ENCODE results near the gene PPM1D. TPM values are rescaled to one million over a fixed set of nuclear protein-coding genes. Genes with fewer than 3 reads are reported as not detected.

Gene PPM1D
- total and polyA plus RNA-seq, 2 donors (not counting 1 experiment from before 2014, with no cell fraction given), result 6.5 to 27.2 TPM

GRCh38 chr17:60554377-60554788 lies 45.6 kb upstream of the PPM1D start:
- Histone ChIP-seq H2AFZ (ENCODE audit: insufficient read depth, low read depth, low read length, poor library complexity, severe bottlenecking) (no peak overlapping the region), H3K9me3 (ENCODE audit: control extremely low read depth in 1 of 3, control insufficient read depth in 2 of 3, insufficient read depth in 1 of 3, low read length in 2 of 3) (peaks cover 1 to 53% (median 22%) of the 10 kb centered on the region in 3 donors), H4K20me1 (ENCODE audit: control insufficient read depth, insufficient read depth, low read length, poor library complexity, severe bottlenecking) (no peaks in the 10 kb centered on the region), H3K27me3 (replicated peaks in 1 of 4; ENCODE audit: control extremely low read depth in 1 of 4, control insufficient read depth in 3 of 4, insufficient read depth in 4 of 4, low read length in 3 of 4) (no peaks in the 10 kb centered on the region), H3K4me1 (ENCODE audit: control insufficient read depth in 2 of 2, insufficient read depth in 2 of 2, low read length in 2 of 2) (no peaks in the 10 kb centered on the region), H3K27ac (ENCODE audit: low read length in 2 of 2) (no peak overlapping the region), H3K36me3 (replicated peaks in 1 of 2; ENCODE audit: control extremely low read depth in 1 of 2, control insufficient read depth in 1 of 2, extremely low read depth in 1 of 2, insufficient read depth in 2 of 2, low read length in 1 of 2) (no peaks in the 10 kb centered on the region), H3K9ac (ENCODE audit: low read length) (no peak overlapping the region), H3K4me2 (replicated peaks; ENCODE audit: low read depth, low read length, poor library complexity, severe bottlenecking) (no peak overlapping the region), H3K79me2 (ENCODE audit: control insufficient read depth, insufficient read depth, low read length) (no peaks in the 10 kb centered on the region), H3K4me3 (ENCODE audit: control extremely low read depth in 1 of 5, extremely low read depth in 1 of 5, insufficient read depth in 1 of 5, low read depth in 2 of 5, low read length in 4 of 5) (no peak overlapping the region)
- DNase-seq, result no peak
- Mint-ChIP-seq H3K4me1 (no peaks in the 10 kb centered on the region), H3K4me3 (no peak overlapping the region), H3K27ac (no peak overlapping the region), H3K9me3 (ENCODE audit: insufficient read depth) (peaks cover 7% of the 10 kb centered on the region), H3K27me3 (no peaks in the 10 kb centered on the region)
- ATAC-seq (ENCODE audit: low read depth), result no peak
- CTCF ChIA-PET, result interaction anchor here (1.1 to 1.2 kb wide), 2 partner anchors 15 to 16 kb away, joined by 3 read pairs; no protein-coding TSS in a partner anchor
- TF ChIP-seq EZH2 (IDR thresholded peaks at IDR 0.05; ENCODE audit: borderline replicate concordance, insufficient read depth, low read depth, low read length, poor library complexity, severe bottlenecking) (no peak), CTCF (IDR thresholded peaks at IDR 0.05) (no peak)
- POLR2A ChIA-PET, result no interaction called here
- intact Hi-C loops (cut with micrococcal nuclease), result no loop called here
- 100% methylated on average over 1 of the region's 2 CpGs for WGBS (ENCODE audit: insufficient coverage)

- H3K9me3 ChIP-seq (ENCODE audit: control extremely low read depth in 1 of 3, control insufficient read depth in 2 of 3, insufficient read depth in 1 of 3, low read length in 2 of 3), result peaks cover 1 to 67% (median 22%) of the 10 kb centered on the region in 3 donors
- no peaks in the 10 kb centered on the region for H3K4me1 Mint-ChIP-seq
- no peak overlapping the region for H3K27ac ChIP-seq (ENCODE audit: low read length in 2 of 2)
- H4K20me1 ChIP-seq (ENCODE audit: control insufficient read depth, insufficient read depth, low read length, poor library complexity, severe bottlenecking), result no peaks in the 10 kb centered on the region
- CTCF ChIA-PET, result interaction anchor here (2.1 kb wide), 1 partner anchor 14 kb away, joined by 5 read pairs; no protein-coding TSS in a partner anchor
- H3K79me2 ChIP-seq (ENCODE audit: control insufficient read depth, insufficient read depth, low read length), result no peaks in the 10 kb centered on the region
- DNase-seq, result no peak
- no peak overlapping the region for H3K27ac Mint-ChIP-seq
- TF ChIP-seq CTCF (IDR thresholded peaks at IDR 0.05) (no peak), EZH2 (IDR thresholded peaks at IDR 0.05; ENCODE audit: borderline replicate concordance, insufficient read depth, low read depth, low read length, poor library complexity, severe bottlenecking) (no peak)
- H3K9me3 Mint-ChIP-seq (ENCODE audit: insufficient read depth), result peaks cover 11% of the 10 kb centered on the region
- H3K4me3 ChIP-seq (ENCODE audit: control extremely low read depth in 1 of 5, extremely low read depth in 1 of 5, insufficient read depth in 1 of 5, low read depth in 2 of 5, low read length in 4 of 5), result no peak overlapping the region
- no peak overlapping the region for H3K4me3 Mint-ChIP-seq
- no peak overlapping the region for H3K9ac ChIP-seq (ENCODE audit: low read length)
- H2AFZ ChIP-seq (ENCODE audit: insufficient read depth, low read depth, low read length, poor library complexity, severe bottlenecking), result no peak overlapping the region
- POLR2A ChIA-PET, result no interaction called here
- no peaks in the 10 kb centered on the region for H3K36me3 ChIP-seq (replicated peaks in 1 of 2; ENCODE audit: control extremely low read depth in 1 of 2, control insufficient read depth in 1 of 2, extremely low read depth in 1 of 2, insufficient read depth in 2 of 2, low read length in 1 of 2)
- intact Hi-C loops (cut with micrococcal nuclease), result no loop called here
- H3K4me2 ChIP-seq (replicated peaks; ENCODE audit: low read depth, low read length, poor library complexity, severe bottlenecking), result no peak overlapping the region
- no peaks in the 10 kb centered on the region for H3K4me1 ChIP-seq (ENCODE audit: control insufficient read depth in 2 of 2, insufficient read depth in 2 of 2, low read length in 2 of 2)
- 100% methylated on average over 3 of the region's 4 CpGs for WGBS (ENCODE audit: insufficient coverage)
- ATAC-seq (ENCODE audit: low read depth), result no peak
- no peaks in the 10 kb centered on the region for H3K27me3 Mint-ChIP-seq
- no peaks in the 10 kb centered on the region for H3K27me3 ChIP-seq (replicated peaks in 1 of 4; ENCODE audit: control extremely low read depth in 1 of 4, control insufficient read depth in 3 of 4, insufficient read depth in 4 of 4, low read length in 3 of 4)
These were observed 44.2 kb upstream of the PPM1D start for GRCh38 chr17:60555786-60556185.
